DMS 273 treated with DMSO at 0.1 percent for 48 hours (cell line): ENCODE measurements around the gene ANKRD1.
"Not testable (repeated sequence)": the region's sequence is repeated elsewhere in the genome, so short reads cannot be mapped to it uniquely, and the experiment has no call there.

Source experiments
- DNase-seq: peaks from one replicate; lab custom pipeline; 2025; lab: John Stamatoyannopoulos, UW

ANKRD1 gene

GRCh38 chr10:90920986-90921666 is at the start of gene ANKRD1:
TSS of gene ANKRD1 (minus strand) at chr10:90921087. CDS start at chr10:90921027, 60 bp downstream.
- no peak for DNase-seq

DNA sequence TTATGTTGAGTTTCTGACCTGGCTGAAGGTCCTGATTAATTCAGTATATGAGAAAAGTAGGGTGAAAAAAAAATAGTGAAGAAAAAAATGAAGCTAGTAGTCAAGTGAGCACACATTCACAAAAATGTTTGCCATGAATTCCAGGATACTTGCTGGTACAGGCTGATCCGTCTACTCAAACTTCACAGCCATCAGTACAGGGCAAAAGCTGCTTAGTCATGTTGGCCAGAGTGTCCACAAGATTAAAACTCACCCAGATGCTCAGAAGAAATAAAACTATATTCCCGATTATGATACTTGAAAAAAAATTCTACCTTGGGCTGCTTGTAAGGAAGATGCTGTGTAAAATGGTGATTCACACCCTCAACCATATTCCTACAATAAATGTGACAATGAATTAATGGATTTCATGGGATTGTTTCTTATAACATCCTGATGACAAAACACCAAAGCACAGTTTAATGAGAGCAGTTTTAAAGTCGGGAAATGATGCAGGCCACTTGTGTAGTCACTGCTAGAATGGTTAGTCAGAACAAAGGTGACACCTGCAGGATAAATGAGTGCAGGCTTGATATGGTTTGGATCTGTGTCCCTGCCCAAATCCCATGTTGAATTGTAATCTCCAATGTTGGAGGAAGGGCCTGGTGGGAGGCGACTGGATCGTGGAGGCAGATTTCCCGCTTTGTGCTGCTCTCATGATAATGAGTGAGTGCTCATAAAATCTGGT is 49.2 kb upstream of the ANKRD1 start:
- DNase-seq, result no peak

- no peak for DNase-seq
These were observed 48.2 kb upstream of the ANKRD1 start for GRCh38 chr10:90969121-90969534.

GRCh38 chr10:90968328-90969081 is 47.6 kb upstream of the ANKRD1 start:
- no peak for DNase-seq

DNA sequence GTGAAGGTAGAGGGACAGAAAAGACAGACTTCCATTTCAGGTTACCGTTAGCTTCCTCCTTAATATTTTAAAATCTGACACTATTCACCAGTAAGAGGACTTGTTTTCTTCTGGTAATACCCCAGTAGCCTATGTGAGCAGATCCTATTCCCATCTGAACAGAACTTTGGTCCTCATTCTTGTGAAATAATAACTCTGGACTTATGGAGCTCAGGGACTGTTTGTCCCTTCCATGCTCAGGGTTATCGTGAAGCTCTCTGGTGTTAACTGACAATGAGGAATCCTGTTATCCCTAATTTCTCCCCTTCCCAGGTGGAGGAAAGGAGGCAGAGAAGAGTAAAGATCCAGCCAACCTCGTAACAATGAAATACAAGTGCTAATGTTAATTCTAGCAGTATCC is 47.0 kb upstream of the ANKRD1 start:
- no peak for DNase-seq

GRCh38 chr10:90966146-90966545 is 45.3 kb upstream of the ANKRD1 start:
- DNase-seq, result no peak

GRCh38 chr10:90965720-90966119 is 44.8 kb upstream of the ANKRD1 start:
- DNase-seq, result no peak

- DNase-seq, result no peak
These were observed 44.0 kb upstream of the ANKRD1 start for GRCh38 chr10:90964781-90965465.

DNA sequence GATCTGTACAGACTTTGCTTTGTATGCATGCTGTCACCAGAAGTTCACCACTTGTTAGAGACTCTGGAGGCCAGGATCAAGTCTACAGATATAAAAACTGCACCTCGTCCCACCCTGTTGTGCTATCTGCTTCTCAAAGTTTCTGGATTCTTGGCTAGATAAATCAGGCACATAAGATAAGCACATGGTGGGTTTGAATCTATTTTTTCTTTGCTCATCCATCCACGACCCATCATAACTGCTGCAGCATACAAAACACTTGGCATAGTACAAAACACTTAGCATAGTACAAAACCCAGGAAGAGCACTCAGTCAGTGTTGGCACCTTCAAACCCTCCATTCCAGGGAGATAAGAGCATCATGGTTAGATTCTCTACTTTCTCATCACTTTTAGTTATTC is 42.4 kb upstream of the ANKRD1 start:
- no peak for DNase-seq

DNA sequence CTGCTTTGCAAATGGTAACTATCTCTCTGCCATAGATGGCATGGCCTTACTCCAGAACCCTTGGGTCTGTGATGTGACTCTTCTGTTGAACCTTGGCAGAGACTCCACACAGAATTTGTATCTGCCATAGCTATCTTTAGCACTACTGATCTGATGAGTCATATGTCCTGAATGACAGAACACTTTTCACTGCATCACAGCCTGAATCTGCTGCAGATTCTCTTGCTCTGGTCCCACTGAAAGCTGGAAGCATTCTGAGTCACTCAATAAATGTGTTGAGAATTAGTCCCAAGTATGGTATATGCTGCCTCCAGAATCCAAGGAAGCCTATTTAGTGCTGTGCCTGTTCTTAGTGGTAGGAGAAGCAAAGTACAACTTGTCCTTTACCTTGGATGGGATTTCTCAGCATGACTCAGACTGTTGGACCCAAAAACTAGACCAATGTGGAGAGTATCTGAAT is 39.5 kb upstream of the ANKRD1 start:
- DNase-seq, result no peak

DNA sequence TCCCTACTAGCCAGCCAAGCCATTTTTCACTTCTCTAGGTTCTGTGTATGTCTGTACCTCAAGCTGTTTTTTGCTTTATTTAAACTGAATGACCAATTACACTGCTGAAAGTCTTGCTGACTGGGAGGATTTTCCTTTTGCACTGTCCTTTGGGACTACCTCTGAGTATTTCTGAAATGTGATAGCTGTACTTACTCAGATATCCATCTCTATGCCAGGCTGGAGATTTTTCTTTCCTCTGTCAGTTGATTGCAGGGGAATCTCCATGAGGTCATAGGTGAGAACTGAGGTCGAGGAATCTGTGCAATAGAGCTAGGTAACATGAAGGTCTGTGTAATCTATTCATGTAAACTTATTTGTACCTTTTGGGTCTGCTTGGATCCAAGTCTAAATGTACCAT is 38.9 kb upstream of the ANKRD1 start:
- DNase-seq, result no peak

GRCh38 chr10:90958781-90959180 is 37.9 kb upstream of the ANKRD1 start:
- no peak for DNase-seq

- no peak for DNase-seq
These were observed 26.4 kb upstream of the ANKRD1 start for GRCh38 chr10:90947030-90947960.

- no peak for DNase-seq
These were observed 24.7 kb upstream of the ANKRD1 start for GRCh38 chr10:90945491-90946070.

DNA sequence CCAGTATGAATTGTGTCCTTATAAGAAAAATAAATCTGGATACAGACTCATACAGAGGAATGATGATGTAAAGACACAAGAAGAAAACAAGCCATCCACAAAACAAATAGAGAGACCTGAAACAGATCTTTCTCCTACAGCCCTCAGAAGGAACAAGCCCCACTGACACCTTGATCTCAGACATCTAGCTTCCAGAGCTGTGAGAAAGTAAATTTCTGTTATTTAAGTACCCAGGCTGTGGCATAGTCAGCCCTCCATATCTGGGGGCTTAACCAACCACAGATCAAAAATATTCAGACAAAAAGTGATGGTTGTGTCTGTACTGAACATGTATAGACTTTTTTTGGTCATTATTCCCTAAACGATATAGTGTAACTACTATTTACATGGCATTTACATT is 23.9 kb upstream of the ANKRD1 start:
- DNase-seq, result no peak

DNA sequence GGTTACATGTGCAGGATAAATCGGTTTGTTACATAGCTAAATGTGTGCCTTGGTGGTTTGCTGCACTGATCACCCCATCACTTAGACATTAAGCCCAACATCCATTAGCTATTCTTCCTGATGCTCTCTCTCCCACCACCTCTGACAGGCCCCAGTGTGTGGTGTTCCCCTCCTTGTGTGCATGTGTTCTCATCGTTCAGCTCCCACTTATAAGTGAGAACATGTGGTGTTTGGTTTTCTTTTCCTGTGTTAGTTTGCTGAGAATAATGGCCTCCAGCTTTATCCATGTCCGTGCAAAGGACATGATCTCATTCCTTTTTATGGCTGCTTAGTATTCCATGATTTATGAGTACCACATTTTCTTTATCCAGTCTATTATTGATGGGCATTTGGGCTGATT is 22.1 kb upstream of the ANKRD1 start:
- not testable (repeated sequence) for DNase-seq

- DNase-seq, result no peak
These were observed 18.8 kb upstream of the ANKRD1 start for GRCh38 chr10:90939648-90940047.

DNA sequence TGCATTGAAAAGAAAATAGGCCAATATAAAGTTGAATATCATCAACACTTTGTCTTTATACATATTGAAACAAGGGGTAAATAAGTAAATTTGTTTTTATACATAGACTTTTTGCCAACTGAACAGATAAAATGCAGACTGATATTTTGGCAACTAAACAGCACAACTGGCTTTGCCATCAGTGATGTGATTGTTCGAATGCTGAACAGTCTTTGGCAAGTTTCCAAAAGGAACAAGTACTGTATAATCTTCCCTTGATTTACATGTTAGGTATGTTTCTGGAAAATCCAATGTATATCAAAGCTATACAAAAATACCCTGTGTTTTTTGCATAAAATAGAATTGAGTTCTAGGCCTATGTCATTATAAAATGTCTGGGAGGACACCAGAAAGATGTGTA is 18.2 kb upstream of the ANKRD1 start:
- no peak for DNase-seq

GRCh38 chr10:90937645-90938258 is 16.9 kb upstream of the ANKRD1 start:
- no peak for DNase-seq

DNA sequence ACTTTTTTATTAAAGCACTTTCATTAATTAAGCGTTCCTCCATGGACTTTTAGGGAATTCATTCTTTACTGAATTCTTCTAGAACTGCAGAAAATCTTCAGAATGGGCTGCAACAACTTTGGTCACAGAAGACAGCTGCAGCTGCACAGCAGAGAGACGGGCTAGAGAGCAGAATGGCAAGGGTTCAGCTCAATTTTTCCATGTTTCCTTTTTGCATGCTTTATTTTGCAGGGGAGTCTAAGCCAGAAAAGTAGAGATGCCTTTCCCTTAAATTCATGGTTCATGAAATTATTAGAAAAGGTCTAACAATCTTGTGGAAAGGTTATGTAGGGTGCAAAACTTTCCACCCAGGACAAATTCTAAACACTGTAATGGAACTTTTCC is 15.4 kb upstream of the ANKRD1 start:
- DNase-seq, result no peak
